ENCODE results near the gene CDC20.

DNA sequence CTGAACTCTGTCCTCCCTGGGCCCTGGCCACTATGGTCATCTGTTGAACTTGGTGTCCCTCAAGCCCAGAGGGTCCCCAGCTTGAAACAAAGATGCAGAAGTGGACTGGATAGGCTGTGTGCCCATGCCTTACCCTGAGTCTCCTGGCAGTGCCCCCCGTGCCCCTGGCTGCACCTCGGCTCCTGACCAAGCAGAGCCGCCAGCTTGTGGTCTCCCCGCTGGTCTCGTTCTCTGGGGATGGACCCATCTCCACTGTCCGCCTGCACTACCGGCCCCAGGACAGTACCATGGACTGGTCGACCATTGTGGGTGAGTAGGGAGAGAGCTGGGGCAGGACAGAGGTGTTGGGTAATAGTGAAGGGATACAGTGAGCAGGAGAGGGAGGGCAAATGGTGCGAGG is 47.3 kb upstream of the CDC20 start:
- no peak for TF ChIP-seq SP1 (IDR thresholded peaks at IDR 0.05)
- TF ChIP-seq FOXM1 (IDR thresholded peaks at IDR 0.05; ENCODE audit: borderline replicate concordance), result no peak
- no peak for TF ChIP-seq L3MBTL2 (conservative IDR thresholded peaks at IDR 0.05)
- TF ChIP-seq HDGF (IDR thresholded peaks at IDR 0.05; ENCODE audit: borderline replicate concordance), result no peak
- TF ChIP-seq BHLHE40 (IDR thresholded peaks at IDR 0.05; ENCODE audit: borderline replicate concordance), result no peak
- TF ChIP-seq FOXA1 (IDR thresholded peaks at IDR 0.05), result no peak
- TF ChIP-seq TARDBP (IDR thresholded peaks at IDR 0.05), result no peak
- TF ChIP-seq FOXK2 (IDR thresholded peaks at IDR 0.05), result no peak
- TF ChIP-seq LEF1 (IDR thresholded peaks at IDR 0.05; ENCODE audit: borderline replicate concordance), result no peak
- TF ChIP-seq, protein P1, sequence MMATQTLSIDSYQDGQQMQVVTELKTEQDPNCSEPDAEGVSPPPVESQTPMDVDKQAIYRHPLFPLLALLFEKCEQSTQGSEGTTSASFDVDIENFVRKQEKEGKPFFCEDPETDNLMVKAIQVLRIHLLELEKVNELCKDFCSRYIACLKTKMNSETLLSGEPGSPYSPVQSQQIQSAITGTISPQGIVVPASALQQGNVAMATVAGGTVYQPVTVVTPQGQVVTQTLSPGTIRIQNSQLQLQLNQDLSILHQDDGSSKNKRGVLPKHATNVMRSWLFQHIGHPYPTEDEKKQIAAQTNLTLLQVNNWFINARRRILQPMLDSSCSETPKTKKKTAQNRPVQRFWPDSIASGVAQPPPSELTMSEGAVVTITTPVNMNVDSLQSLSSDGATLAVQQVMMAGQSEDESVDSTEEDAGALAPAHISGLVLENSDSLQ (IDR thresholded peaks at IDR 0.05), result no peak
- no peak for TF ChIP-seq ARNT (IDR thresholded peaks at IDR 0.05)
- no peak for TF ChIP-seq CTBP1 (IDR thresholded peaks at IDR 0.05; ENCODE audit: borderline replicate concordance)
- no peak for TF ChIP-seq SUZ12 (IDR thresholded peaks at IDR 0.05)
- no peak for TF ChIP-seq ELF4 (IDR thresholded peaks at IDR 0.05)
